B cell (primary cell): ENCODE results near the gene TPH2. TPM values are rescaled to one million over a fixed set of nuclear protein-coding genes. Genes with fewer than 3 reads are reported as not detected.

Experiments
- ATAC-seq: fragments of 200-7000 bp; cut with Tn5 transposase; one replicate; pipeline ENCODE4 v1.10.0; 2021; ENCODE audit warnings: low read depth, mild to moderate bottlenecking, moderate number of reproducible peaks, moderate library complexity
- CTCF ChIA-PET: fragments of 350-600 bp; sonication (Branson Sonifier 250); formaldehyde crosslinking; loops from one replicate; lab custom pipeline; 2021; ENCODE audit warnings: antibody characterized with exemption, inconsistent platforms; lab: Charles Lee
- POLR2A ChIA-PET: fragments of 350-600 bp; sonication (Branson Sonifier 250); formaldehyde crosslinking; loops from one replicate; lab custom pipeline; 2021; ENCODE audit warnings: antibody characterized with exemption; lab: Charles Lee
- DNase-seq: peaks from one replicate; pipeline ENCODE4 v3.0.0; 2013
- H2AFZ ChIP-seq: 2 replicates; pipeline ENCODE4 v1.6.1; 2012; ENCODE audit warnings: mild to moderate bottlenecking, low read depth, low read length; ENCODE audit not compliant: insufficient read depth, poor library complexity, severe bottlenecking
- H3K27ac ChIP-seq, 2 donors: 1 replicate in 1 of 2; 2 replicates in 1 of 2; pipeline ENCODE4 v1.5.1; 2012 to 2013; ENCODE audit warnings: low read length in 2 of 2, mild to moderate bottlenecking in 2 of 2, moderate library complexity in 1 of 2
- H3K27me3 ChIP-seq, 4 experiments: fragments of 200-600 bp in 1 of 4; sonication (generic) in 1 of 4; replicated peaks in 1 of 4; 1 replicate in 2 of 4; 2 replicates in 2 of 4; pipeline versions ENCODE4 v1.6.1 to v1.7.0; 2013 to 2016; ENCODE audit warnings: low read length in 3 of 4, mild to moderate bottlenecking in 2 of 4, mixed read lengths in 1 of 4, moderate library complexity in 1 of 4; ENCODE audit not compliant: insufficient read depth in 4 of 4, control insufficient read depth in 3 of 4; ENCODE audit errors: control extremely low read depth in 1 of 4
- H3K36me3 ChIP-seq, 2 experiments: replicated peaks in 1 of 2; 1 replicate in 1 of 2; 2 replicates in 1 of 2; pipeline versions ENCODE4 v1.6.1 to v1.7.1; 2013; ENCODE audit warnings: low read length in 1 of 2; ENCODE audit not compliant: insufficient read depth in 2 of 2, control insufficient read depth in 1 of 2; ENCODE audit errors: control extremely low read depth in 1 of 2, extremely low read depth in 1 of 2
- H3K4me1 ChIP-seq, 2 donors: fragments of 200-600 bp in 1 of 2; sonication (generic) in 1 of 2; 1 replicate in 1 of 2; 2 replicates in 1 of 2; pipeline versions ENCODE4 v1.5.1 to v1.6.1; 2013 to 2017; ENCODE audit warnings: low read length in 2 of 2; ENCODE audit not compliant: control insufficient read depth in 2 of 2, insufficient read depth in 2 of 2
- H3K4me2 ChIP-seq: replicated peaks from 2 replicates; pipeline ENCODE3; 2012; ENCODE audit warnings: mild to moderate bottlenecking, low read depth, low read length; ENCODE audit not compliant: poor library complexity, severe bottlenecking
- H3K4me3 ChIP-seq, 5 experiments: fragments of 200-600 bp in 1 of 5; sonication (generic) in 1 of 5; 1 replicate in 3 of 5; 2 replicates in 2 of 5; pipeline versions ENCODE4 v1.5.1 to v1.7.0; 2011 to 2016; ENCODE audit warnings: low read length in 4 of 5, mild to moderate bottlenecking in 4 of 5, low read depth in 2 of 5, control low read depth in 1 of 5, moderate library complexity in 1 of 5; ENCODE audit not compliant: insufficient read depth in 1 of 5; ENCODE audit errors: control extremely low read depth in 1 of 5, extremely low read depth in 1 of 5
- H3K79me2 ChIP-seq: fragments of 200-600 bp; sonication (generic); one replicate; pipeline ENCODE4 v1.6.0; 2016; ENCODE audit warnings: low read length; ENCODE audit not compliant: control insufficient read depth, insufficient read depth
- H3K9ac ChIP-seq: fragments of 200-600 bp; sonication (generic); 2 replicates; pipeline ENCODE4 v1.6.1; 2017; ENCODE audit warnings: mild to moderate bottlenecking, low read length, moderate library complexity
- H3K9me3 ChIP-seq, 3 donors: one replicate each; pipeline versions ENCODE4 v1.6.1 to v1.7.1; 2013; ENCODE audit warnings: low read length in 2 of 3; ENCODE audit not compliant: control insufficient read depth in 2 of 3, insufficient read depth in 1 of 3; ENCODE audit errors: control extremely low read depth in 1 of 3
- H4K20me1 ChIP-seq: 2 replicates; pipeline ENCODE4 v1.6.0; 2012; ENCODE audit warnings: mild to moderate bottlenecking, low read length; ENCODE audit not compliant: insufficient read depth, control insufficient read depth, poor library complexity, severe bottlenecking
- H3K27ac Mint-ChIP-seq: one replicate; pipeline ENCODE4 v1.8.0; 2021; ENCODE audit warnings: mixed read lengths
- H3K27me3 Mint-ChIP-seq: one replicate; pipeline ENCODE4 v1.8.0; 2021; ENCODE audit warnings: mixed read lengths
- H3K4me1 Mint-ChIP-seq: one replicate; pipeline ENCODE4 v1.8.0; 2021; ENCODE audit warnings: mixed read lengths
- H3K4me3 Mint-ChIP-seq: one replicate; pipeline ENCODE4 v1.8.0; 2021; ENCODE audit warnings: mixed read lengths
- H3K9me3 Mint-ChIP-seq: one replicate; pipeline ENCODE4 v1.8.0; 2022; ENCODE audit warnings: mixed read lengths; ENCODE audit not compliant: insufficient read depth
- CTCF ChIP-seq: fragments of 200-600 bp; IDR thresholded peaks from one replicate; pipeline ENCODE4 v1.8.0; 2022; ENCODE audit warnings: antibody characterized with exemption, mild to moderate bottlenecking
- EZH2 ChIP-seq: IDR thresholded peaks from 2 replicates; pipeline ENCODE4 v1.6.1; 2012; ENCODE audit warnings: borderline replicate concordance, low read depth, mild to moderate bottlenecking, moderate library complexity, low read length; ENCODE audit not compliant: insufficient read depth, poor library complexity, severe bottlenecking
- WGBS: methylation state at CpG from one replicate; pipeline ENCODE4 v1.1.5; 2013; ENCODE audit warnings: missing lambda C conversion rate; ENCODE audit not compliant: insufficient coverage; 5-methylcytosine and 5-hydroxymethylcytosine counted together
- intact Hi-C: fragments of 100-400 bp; cut with micrococcal nuclease; formaldehyde crosslinking; loops from one replicate; pipeline ENCODE4 v1.10.0; 2022
- polyA plus RNA-seq: library from polyadenylated mRNA; depleted of rRNA; stranded (reverse); fragments of >200 nt; gene quantifications from 2 replicates; pipeline ENCODE4 v1.2.3, GENCODE V29; 2012
- total RNA-seq, 2 donors: library from RNA; stranded (reverse); fragments of 120-200 nt in 1 of 2; gene quantifications; 1 replicate in 1 of 2; 2 replicates in 1 of 2; pipeline versions ENCODE4 v1.2.3 to v1.2.4, GENCODE V29; 2013 to 2022

The TPH2 gene
- total and polyA plus RNA-seq, 2 donors (not counting 1 experiment from before 2014, with no cell fraction given), result not detected

- Histone ChIP-seq H2AFZ (no peak overlapping the region), H3K9ac (no peak overlapping the region), H3K79me2 (no peaks in the 10 kb centered on the region), H3K4me3 (no peak overlapping the region), H3K4me1 (no peaks in the 10 kb centered on the region), H3K4me2 (no peak overlapping the region), H4K20me1 (no peaks in the 10 kb centered on the region), H3K36me3 (no peaks in the 10 kb centered on the region), H3K27ac (no peak overlapping the region), H3K27me3 (peaks cover 0 to 34% (median 10%) of the 10 kb centered on the region in 4 experiments), H3K9me3 (no peaks in the 10 kb centered on the region)
- CTCF ChIA-PET, result no interaction called here
- no peak for DNase-seq
- POLR2A ChIA-PET, result no interaction called here
- Mint-ChIP-seq H3K9me3 (no peaks in the 10 kb centered on the region), H3K4me1 (no peaks in the 10 kb centered on the region), H3K27me3 (peaks cover 62% of the 10 kb centered on the region), H3K27ac (no peak overlapping the region), H3K4me3 (no peak overlapping the region)
- no peak for TF ChIP-seq EZH2
- no peak for TF ChIP-seq CTCF
- intact Hi-C loops, result no loop called here
- no peak for ATAC-seq
These were observed 1.4 kb downstream of the TPH2 start for GRCh38 chr12:71940068-71940467.

GRCh38 chr12:71941174-71941573 lies 2.5 kb downstream of the TPH2 start:
- POLR2A ChIA-PET, result no interaction called here
- no peak overlapping the region for H3K4me3 ChIP-seq
- Mint-ChIP-seq H3K4me1 (no peaks in the 10 kb centered on the region), H3K9me3 (no peaks in the 10 kb centered on the region), H3K27me3 (peaks cover 62% of the 10 kb centered on the region), H3K27ac (no peak overlapping the region), H3K4me3 (no peak overlapping the region)
- H3K36me3 ChIP-seq, result no peaks in the 10 kb centered on the region
- no peak for TF ChIP-seq EZH2
- no peak for TF ChIP-seq CTCF
- DNase-seq, result no peak
- no peaks in the 10 kb centered on the region for H3K4me1 ChIP-seq
- H3K4me2 ChIP-seq, result no peak overlapping the region
- H3K27ac ChIP-seq, result no peak overlapping the region
- peaks cover 0 to 36% (median 12%) of the 10 kb centered on the region in 4 experiments for H3K27me3 ChIP-seq
- WGBS, result 92% methylated on average over 2 of the region's 6 CpGs
- no peak overlapping the region for H2AFZ ChIP-seq
- CTCF ChIA-PET, result no interaction called here
- no peak overlapping the region for H3K9ac ChIP-seq
- no peaks in the 10 kb centered on the region for H3K9me3 ChIP-seq
- intact Hi-C loops, result no loop called here
- no peaks in the 10 kb centered on the region for H4K20me1 ChIP-seq
- H3K79me2 ChIP-seq, result no peaks in the 10 kb centered on the region
- no peak for ATAC-seq
